ENCODE data around the gene CFAP61. TPM values are rescaled to one million over a fixed set of nuclear protein-coding genes. Genes with fewer than 3 reads are reported as not detected.

Gene CFAP61
- total RNA-seq, 4 donors from 2014 or later, result 0.34 to 1.6 (median 1.1) TPM

- no peak for DNase-seq
- peaks cover 0 to 9% of the 10 kb centered on the region in 2 donors for H3K36me3 ChIP-seq
- H3K4me3 ChIP-seq (replicated peaks in 1 of 3), result no peak overlapping the region
- TF ChIP-seq POLR2A (IDR thresholded peaks at IDR 0.05), result no peak
- H3K27ac ChIP-seq, result no peak overlapping the region
- H3K4me1 ChIP-seq, result peaks cover 17 to 37% of the 10 kb centered on the region in 2 donors
- WGBS, 2 donors, result 96 to 97% methylated on average over 3 of the region's 3 CpGs
- no peaks in the 10 kb centered on the region for H3K9me3 ChIP-seq
- intact Hi-C loops (cut with DNase I), result no loop called here
- H3K27me3 ChIP-seq, result no peaks in the 10 kb centered on the region
These were observed 28.9 kb upstream of the CFAP61 start for GRCh38 chr20:20023395-20023794.

- Histone ChIP-seq H3K27me3 (no peaks in the 10 kb centered on the region), H3K27ac (peak overlapping the region in 2 of 3 donors; percentile 29 to 71), H3K4me3 (replicated peaks in 1 of 3) (no peak overlapping the region), H3K36me3 (peaks cover 0 to 15% of the 10 kb centered on the region in 2 donors), H3K4me1 (peaks cover 3 to 21% of the 10 kb centered on the region in 2 donors), H3K9me3 (no peaks in the 10 kb centered on the region)
- DNase-seq, result no peak
- TF ChIP-seq CTCF (IDR thresholded peaks at IDR 0.05) (no peak), POLR2A (IDR thresholded peaks at IDR 0.05) (no peak)
- intact Hi-C loops (cut with DNase I), result no loop called here
These were observed 27.4 kb upstream of the CFAP61 start for GRCh38 chr20:20024942-20025341.

GRCh38 chr20:20027284-20027683 is 25.0 kb upstream of the CFAP61 start:
- DNase-seq, result no peak
- Histone ChIP-seq H3K27me3 (no peaks in the 10 kb centered on the region), H3K4me1 (peaks cover 3% of the 10 kb centered on the region in 2 donors), H3K36me3 (peaks cover 0 to 25% of the 10 kb centered on the region in 2 donors), H3K4me3 (replicated peaks in 1 of 3) (no peak overlapping the region), H3K27ac (no peak overlapping the region), H3K9me3 (no peaks in the 10 kb centered on the region)
- intact Hi-C loops (cut with DNase I), result no loop called here
- no peak for TF ChIP-seq POLR2A (IDR thresholded peaks at IDR 0.05)
- no peak for TF ChIP-seq CTCF (IDR thresholded peaks at IDR 0.05)
- WGBS, 2 donors, result 87 to 90% methylated on average over 2 of the region's 2 CpGs

GRCh38 chr20:20031790-20032189 is 20.5 kb upstream of the CFAP61 start:
- H3K36me3 ChIP-seq, result peaks cover 40 to 48% of the 10 kb centered on the region in 2 donors

GRCh38 chr20:20034486-20034885 is 17.8 kb upstream of the CFAP61 start:
- no peak overlapping the region for H3K4me3 ChIP-seq (replicated peaks in 1 of 3)
- H3K4me1 ChIP-seq, result peaks cover 9 to 13% of the 10 kb centered on the region in 2 donors
- no peaks in the 10 kb centered on the region for H3K9me3 ChIP-seq
- DNase-seq, result no peak
- TF ChIP-seq CTCF (IDR thresholded peaks at IDR 0.05) (no peak), POLR2A (IDR thresholded peaks at IDR 0.05) (no peak)
- H3K27ac ChIP-seq, result no peak overlapping the region
- intact Hi-C loops (cut with DNase I), result no loop called here
- WGBS, 2 donors, result 78 to 92% methylated on average over 4 of the region's 4 CpGs
- H3K36me3 ChIP-seq, result peaks cover 51 to 56% of the 10 kb centered on the region in 2 donors
- no peaks in the 10 kb centered on the region for H3K27me3 ChIP-seq

More at GRCh38 chr20:20031790-20032189, 20.5 kb upstream of the CFAP61 start:
- TF ChIP-seq POLR2A (IDR thresholded peaks at IDR 0.05) (no peak), CTCF (IDR thresholded peaks at IDR 0.05) (no peak)
- Histone ChIP-seq H3K9me3 (no peaks in the 10 kb centered on the region), H3K4me1 (no peaks in the 10 kb centered on the region), H3K27ac (no peak overlapping the region), H3K27me3 (no peaks in the 10 kb centered on the region), H3K4me3 (replicated peaks in 1 of 3) (no peak overlapping the region)
- DNase-seq, result no peak
- 77 to 85% methylated on average over 5 of the region's 5 CpGs for WGBS, 2 donors
- intact Hi-C loops (cut with DNase I), result no loop called here

GRCh38 chr20:20036756-20037155 is 15.6 kb upstream of the CFAP61 start:
- peaks cover 9 to 13% of the 10 kb centered on the region in 2 donors for H3K4me1 ChIP-seq
- intact Hi-C loops (cut with DNase I), result no loop called here
- H3K36me3 ChIP-seq, result peaks cover 64 to 76% of the 10 kb centered on the region in 2 donors
- peak overlapping the region in 1 of 3 donors; percentile 80 for H3K27ac ChIP-seq
- H3K4me3 ChIP-seq (replicated peaks in 1 of 3), result no peak overlapping the region
- TF ChIP-seq POLR2A (IDR thresholded peaks at IDR 0.05), result no peak
- TF ChIP-seq CTCF (IDR thresholded peaks at IDR 0.05), result no peak
- H3K9me3 ChIP-seq, result no peaks in the 10 kb centered on the region
- DNase-seq, result no peak
- 93 to 95% methylated on average over 3 of the region's 3 CpGs for WGBS, 2 donors
- H3K27me3 ChIP-seq, result no peaks in the 10 kb centered on the region

All from thyroid gland (tissue), 4 donors.